SK-N-SH treated with all-trans-retinoic acid at 6 μM for 48 hours (cell line): ENCODE data around the gene PHF5A.

Experiments used
- ATAC-seq: fragments of 200-7000 bp; cut with Tn5 transposase; 3 replicates; pipeline ENCODE4 v1.9.1; 2020; ENCODE audit warnings: mild to moderate bottlenecking, moderate library complexity
- ARNTL ChIP-seq: fragments of 450-650 bp; formaldehyde crosslinking; IDR thresholded peaks from 2 replicates; pipeline ENCODE4 v1.5.0; 2020; ENCODE audit warnings: low read depth, mild to moderate bottlenecking, moderate library complexity, borderline replicate concordance
- BACH2 ChIP-seq: fragments of 250-450 bp; sonication (Bioruptor Pico); IDR thresholded peaks from 2 replicates; pipeline ENCODE4 v1.9.0; 2021; ENCODE audit warnings: mild to moderate bottlenecking, borderline replicate concordance
- CREB5 ChIP-seq: fragments of 250-450 bp; sonication (Bioruptor Pico); IDR thresholded peaks from 2 replicates; pipeline ENCODE4 v1.5.1; 2020; ENCODE audit warnings: low read depth, mild to moderate bottlenecking, moderate library complexity
- CSDC2 ChIP-seq: fragments of 250-450 bp; sonication (Bioruptor Pico); IDR thresholded peaks from 2 replicates; pipeline ENCODE4 v1.5.0; 2020; ENCODE audit warnings: mild to moderate bottlenecking, moderate library complexity
- CSRNP3 ChIP-seq: fragments of 250-450 bp; sonication (Bioruptor Pico); IDR thresholded peaks from 2 replicates; pipeline ENCODE4 v1.5.1; 2021; ENCODE audit warnings: mild to moderate bottlenecking, moderate library complexity
- GLIS3 ChIP-seq: fragments of 250-450 bp; sonication (Bioruptor Pico); IDR thresholded peaks from 2 replicates; pipeline ENCODE4 v1.5.0; 2020; ENCODE audit warnings: mild to moderate bottlenecking, moderate library complexity
- ISL1 ChIP-seq: fragments of 250-450 bp; sonication (Bioruptor Pico); IDR thresholded peaks from 2 replicates; pipeline ENCODE4 v2.1.2; 2022; ENCODE audit warnings: mild to moderate bottlenecking, moderate library complexity
- OSR1 ChIP-seq: fragments of 250-450 bp; sonication (Bioruptor Pico); IDR thresholded peaks from 2 replicates; pipeline ENCODE4 v1.8.0; 2022; ENCODE audit warnings: moderate library complexity, mild to moderate bottlenecking, inconsistent platforms
- PATZ1 ChIP-seq: fragments of 250-450 bp; sonication (Bioruptor Pico); IDR thresholded peaks from 2 replicates; pipeline ENCODE4 v1.8.0; 2020; ENCODE audit warnings: mild to moderate bottlenecking, moderate library complexity, borderline replicate concordance
- POU6F1 ChIP-seq: fragments of 250-450 bp; sonication (Bioruptor Pico); IDR thresholded peaks from 2 replicates; pipeline ENCODE4 v1.8.0; 2021; ENCODE audit warnings: low read depth, mild to moderate bottlenecking, moderate library complexity, borderline replicate concordance
- RARB ChIP-seq: fragments of 250-450 bp; sonication (Bioruptor Pico); IDR thresholded peaks from 2 replicates; pipeline ENCODE4 v1.8.0; 2021; ENCODE audit warnings: mild to moderate bottlenecking, moderate library complexity
- SNAI2 ChIP-seq: fragments of 250-450 bp; sonication (Bioruptor Pico); IDR thresholded peaks from 2 replicates; pipeline ENCODE4 v1.5.0; 2020; ENCODE audit warnings: mild to moderate bottlenecking, moderate library complexity
- TCF4 ChIP-seq: fragments of 250-450 bp; sonication (Bioruptor Pico); IDR thresholded peaks from 2 replicates; pipeline ENCODE4 v1.8.0; 2021; ENCODE audit warnings: mild to moderate bottlenecking, moderate library complexity, borderline replicate concordance
- TOX ChIP-seq: fragments of 250-450 bp; sonication (Bioruptor Pico); IDR thresholded peaks from 2 replicates; pipeline ENCODE4 v1.8.0; 2021; ENCODE audit warnings: mild to moderate bottlenecking, moderate library complexity, borderline replicate concordance
- TSHZ2 ChIP-seq: fragments of 250-450 bp; sonication (Bioruptor Pico); IDR thresholded peaks from 2 replicates; pipeline ENCODE4 v1.5.0; 2020; ENCODE audit warnings: mild to moderate bottlenecking, moderate library complexity
- ZC3H10 ChIP-seq: fragments of 250-450 bp; sonication (Bioruptor Pico); IDR thresholded peaks from 2 replicates; pipeline ENCODE4 v1.5.1; 2021; ENCODE audit warnings: mild to moderate bottlenecking, moderate library complexity
- ZNF565 ChIP-seq: fragments of 450-650 bp; formaldehyde crosslinking; conservative IDR thresholded peaks from 2 replicates; pipeline ENCODE4 v1.5.0; 2020; ENCODE audit warnings: low read depth, mild to moderate bottlenecking, moderate library complexity
- ZNF70 ChIP-seq: fragments of 450-650 bp; formaldehyde crosslinking; IDR thresholded peaks from 2 replicates; pipeline ENCODE4 v1.5.0; 2020; ENCODE audit warnings: mild to moderate bottlenecking, moderate library complexity
- ZNF8 ChIP-seq: fragments of 450-650 bp; formaldehyde crosslinking; IDR thresholded peaks from 2 replicates; pipeline ENCODE4 v1.5.0; 2020; ENCODE audit warnings: mild to moderate bottlenecking, moderate library complexity

The PHF5A gene

GRCh38 chr22:41512421-41513194 is 44.1 kb upstream of the PHF5A start:
- ATAC-seq, result peak; percentile 97
- no peak for TF ChIP-seq ZNF70 (CRISPR knock-in tag)
- no peak for TF ChIP-seq TSHZ2 (CRISPR knock-in tag)
- TF ChIP-seq TOX (CRISPR knock-in tag), result no peak
- TF ChIP-seq RARB (CRISPR knock-in tag), result no peak
- TF ChIP-seq CREB5 (CRISPR knock-in tag), result no peak
- no peak for TF ChIP-seq GLIS3
- TF ChIP-seq BACH2 (CRISPR knock-in tag), result no peak
- TF ChIP-seq OSR1 (CRISPR knock-in tag), result no peak
- TF ChIP-seq PATZ1 (CRISPR knock-in tag), result no peak
- no peak for TF ChIP-seq CSDC2 (CRISPR knock-in tag)
- no peak for TF ChIP-seq POU6F1 (CRISPR knock-in tag)
- no peak for TF ChIP-seq ARNTL (CRISPR knock-in tag)

GRCh38 chr22:41511521-41511968 is 43.1 kb upstream of the PHF5A start:
- no peak for TF ChIP-seq ZC3H10 (CRISPR knock-in tag)
- no peak for TF ChIP-seq ZNF8 (CRISPR knock-in tag)
- TF ChIP-seq CSRNP3 (CRISPR knock-in tag), result no peak
- no peak for TF ChIP-seq POU6F1 (CRISPR knock-in tag)
- no peak for TF ChIP-seq ARNTL (CRISPR knock-in tag)
- no peak for TF ChIP-seq OSR1 (CRISPR knock-in tag)
- TF ChIP-seq ZNF70 (CRISPR knock-in tag), result no peak
- TF ChIP-seq SNAI2 (CRISPR knock-in tag), result no peak
- TF ChIP-seq, all 23 proteins: peak for 0
- ATAC-seq, result no peak

GRCh38 chr22:41508770-41509170 is 40.3 kb upstream of the PHF5A start:
- no peak for ATAC-seq
- TF ChIP-seq OSR1 (CRISPR knock-in tag) (no peak), BACH2 (CRISPR knock-in tag) (no peak), POU6F1 (CRISPR knock-in tag) (no peak), GLIS3 (no peak), ISL1 (CRISPR knock-in tag) (no peak), TCF4 (CRISPR knock-in tag) (no peak), ZNF8 (CRISPR knock-in tag) (no peak), ZNF70 (CRISPR knock-in tag) (no peak), ZNF565 (CRISPR knock-in tag) (no peak)
